Mucosa of gallbladder (tissue), 1 donor: ENCODE results near the gene FAM9C. TPM values are rescaled to one million over a fixed set of nuclear protein-coding genes. Genes with fewer than 3 reads are reported as not detected.
"Not testable (repeated sequence)": the region's sequence is repeated elsewhere in the genome, so short reads cannot be mapped to it uniquely, and the experiment has no call there.

Experiments used
- DNase-seq: peaks from one replicate; pipeline ENCODE4 v3.0.0-alpha.2; 2020; ENCODE audit warnings: low spot score
- total RNA-seq: library from RNA; stranded (reverse); gene quantifications from one replicate; pipeline ENCODE4 v1.2.1, GENCODE V29; 2021
- donor health status: DM: no; HTN: no; CAD: no.

Gene FAM9C
- total RNA-seq, 1 donor from 2014 or later = not detected

GRCh38 chrX:13076176-13076961 is 31.9 kb upstream of the FAM9C start:
- DNase-seq = no peak

- no peak for DNase-seq
These were observed 30.2 kb upstream of the FAM9C start for GRCh38 chrX:13074297-13075262.

- DNase-seq = no peak
These were observed 25.5 kb upstream of the FAM9C start for GRCh38 chrX:13069771-13070416.

GRCh38 chrX:13068651-13069050 is 24.2 kb upstream of the FAM9C start:
- DNase-seq = no peak

GRCh38 chrX:13067773-13068172 is 23.4 kb upstream of the FAM9C start:
- no peak for DNase-seq

- DNase-seq = no peak
These were observed 22.0 kb upstream of the FAM9C start for GRCh38 chrX:13066391-13066790.

- DNase-seq = peak; percentile 17
These were observed 20.3 kb upstream of the FAM9C start for GRCh38 chrX:13064599-13065143.

- DNase-seq = not testable (repeated sequence)
These were observed 18.7 kb upstream of the FAM9C start for GRCh38 chrX:13063124-13063523.

GRCh38 chrX:13062331-13062730 is 17.9 kb upstream of the FAM9C start:
- not testable (repeated sequence) for DNase-seq

- not testable (repeated sequence) for DNase-seq
These were observed 16.8 kb upstream of the FAM9C start for GRCh38 chrX:13061215-13061708.

- DNase-seq = peak; percentile 52
These were observed 15.4 kb upstream of the FAM9C start for GRCh38 chrX:13059637-13060499.

GRCh38 chrX:13055486-13055885 is 11.1 kb upstream of the FAM9C start:
- DNase-seq = peak; percentile 12

GRCh38 chrX:13053171-13053570 is 8.8 kb upstream of the FAM9C start:
- no peak for DNase-seq

- no peak for DNase-seq
These were observed 7.2 kb upstream of the FAM9C start for GRCh38 chrX:13051529-13052172.

- no peak for DNase-seq
These were observed 6.7 kb upstream of the FAM9C start for GRCh38 chrX:13051167-13051528.

GRCh38 chrX:13050151-13050550 is 5.7 kb upstream of the FAM9C start:
- no peak for DNase-seq

- no peak for DNase-seq
These were observed 3.9 kb upstream of the FAM9C start for GRCh38 chrX:13048280-13048679.

GRCh38 chrX:13047759-13048158 is 3.3 kb upstream of the FAM9C start:
- DNase-seq = no peak

- no peak for DNase-seq
These were observed 1.9 kb upstream of the FAM9C start for GRCh38 chrX:13046141-13046855.

GRCh38 chrX:13043938-13044337 is 482 bp downstream of the FAM9C start:
- no peak for DNase-seq
